Vagina (tissue), 2 donors: ENCODE data around the gene GNL3. TPM values are rescaled to one million over a fixed set of nuclear protein-coding genes. Genes with fewer than 3 reads are reported as not detected.
A peak's percentile ranks its signal among the peaks of the same experiment; 100 is the strongest.

Experiments used
- DNase-seq, 2 donors: peaks; one replicate each; pipeline ENCODE4 v3.0.0-alpha.2; 2017; ENCODE audit errors: extremely low spot score in 2 of 2
- H3K27ac ChIP-seq: fragments of 200-600 bp; sonication (generic); one replicate; pipeline ENCODE4 v1.5.1; 2019
- H3K27me3 ChIP-seq: fragments of 200-600 bp; sonication (generic); one replicate; pipeline ENCODE4 v1.5.1; 2019
- H3K36me3 ChIP-seq, 2 donors: fragments of 200-600 bp; sonication (generic); one replicate each; pipeline ENCODE4 v1.5.1; 2017 to 2019
- H3K4me1 ChIP-seq: fragments of 200-600 bp; sonication (generic); one replicate; pipeline ENCODE4 v1.5.1; 2019
- H3K4me3 ChIP-seq, 2 donors: fragments of 200-600 bp; sonication (generic); 1 replicate in 1 of 2; 2 replicates in 1 of 2; pipeline ENCODE4 v1.5.1; 2016 to 2019
- H3K9me3 ChIP-seq: fragments of 200-600 bp; sonication (generic); one replicate; pipeline ENCODE4 v1.5.1; 2019
- POLR2A ChIP-seq, 2 donors: fragments of 450-650 bp; IDR thresholded peaks; one replicate each; pipeline ENCODE4 v1.6.1; 2017; ENCODE audit warnings: antibody characterized with exemption in 2 of 2, mild to moderate bottlenecking in 2 of 2, moderate library complexity in 2 of 2
- POLR2AphosphoS5 ChIP-seq, 2 donors: sonication (generic); formaldehyde crosslinking; IDR thresholded peaks; one replicate each; pipeline ENCODE4 v1.9.0; 2017; ENCODE audit warnings: antibody characterized with exemption in 2 of 2, mild to moderate bottlenecking in 2 of 2, low read depth in 1 of 2; ENCODE audit not compliant: insufficient read depth in 1 of 2
- intact Hi-C: fragments of 100-400 bp; cut with DNase I; formaldehyde crosslinking; loops from one replicate; pipeline ENCODE4 v1.15.1; 2023
- total RNA-seq: library from RNA; depleted of rRNA; stranded (reverse); fragments of >200 nt; gene quantifications from one replicate; pipeline ENCODE4 v1.2.3, GENCODE V29; 2016
- TF ChIP-seq, protein P1 (sequence below), 3 experiments: fragments of 450-650 bp in 2 of 3; fragments of 200-600 bp in 1 of 3; sonication (generic) in 1 of 3; IDR thresholded peaks; one replicate each; pipeline ENCODE4 v1.5.1; 2017 to 2019; ENCODE audit warnings: antibody characterized with exemption in 3 of 3, mild to moderate bottlenecking in 2 of 3, moderate library complexity in 2 of 3

The GNL3 gene
- total RNA-seq, 1 donor from 2014 or later, result 73.4 TPM

DNA sequence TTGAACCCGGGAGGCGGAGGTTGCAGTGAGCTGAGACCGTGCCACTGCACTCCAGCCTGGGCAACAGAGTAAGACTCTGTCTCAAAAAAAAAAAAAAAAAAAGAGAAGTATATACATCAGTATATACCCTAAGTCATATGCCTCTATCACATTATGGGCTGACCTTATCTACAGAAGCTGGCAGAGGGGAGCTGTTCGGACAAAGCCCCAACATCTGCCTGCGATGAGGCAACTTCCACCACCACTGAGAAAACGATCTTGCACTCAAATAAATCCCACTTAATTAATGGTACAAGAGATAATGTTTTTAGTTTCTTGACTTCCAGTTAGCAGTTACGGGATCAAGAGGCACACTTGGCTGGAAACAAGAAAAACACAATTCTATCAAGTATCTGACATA is 17.5 kb downstream of the GNL3 start:
- intact Hi-C loops, result no loop called here
- Histone ChIP-seq H3K36me3 (peaks cover 0 to 4% of the 10 kb centered on the region in 2 donors), H3K27ac (no peak overlapping the region), H3K4me3 (no peak overlapping the region), H3K9me3 (no peaks in the 10 kb centered on the region), H3K4me1 (peaks cover 54% of the 10 kb centered on the region), H3K27me3 (no peaks in the 10 kb centered on the region)
- TF ChIP-seq, protein P1, sequence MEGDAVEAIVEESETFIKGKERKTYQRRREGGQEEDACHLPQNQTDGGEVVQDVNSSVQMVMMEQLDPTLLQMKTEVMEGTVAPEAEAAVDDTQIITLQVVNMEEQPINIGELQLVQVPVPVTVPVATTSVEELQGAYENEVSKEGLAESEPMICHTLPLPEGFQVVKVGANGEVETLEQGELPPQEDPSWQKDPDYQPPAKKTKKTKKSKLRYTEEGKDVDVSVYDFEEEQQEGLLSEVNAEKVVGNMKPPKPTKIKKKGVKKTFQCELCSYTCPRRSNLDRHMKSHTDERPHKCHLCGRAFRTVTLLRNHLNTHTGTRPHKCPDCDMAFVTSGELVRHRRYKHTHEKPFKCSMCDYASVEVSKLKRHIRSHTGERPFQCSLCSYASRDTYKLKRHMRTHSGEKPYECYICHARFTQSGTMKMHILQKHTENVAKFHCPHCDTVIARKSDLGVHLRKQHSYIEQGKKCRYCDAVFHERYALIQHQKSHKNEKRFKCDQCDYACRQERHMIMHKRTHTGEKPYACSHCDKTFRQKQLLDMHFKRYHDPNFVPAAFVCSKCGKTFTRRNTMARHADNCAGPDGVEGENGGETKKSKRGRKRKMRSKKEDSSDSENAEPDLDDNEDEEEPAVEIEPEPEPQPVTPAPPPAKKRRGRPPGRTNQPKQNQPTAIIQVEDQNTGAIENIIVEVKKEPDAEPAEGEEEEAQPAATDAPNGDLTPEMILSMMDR (IDR thresholded peaks at IDR 0.05), result no peak
- TF ChIP-seq POLR2A (IDR thresholded peaks at IDR 0.05) (no peak), POLR2AphosphoS5 (IDR thresholded peaks at IDR 0.05; ENCODE audit: insufficient read depth in 1 of 2, low read depth in 1 of 2) (no peak)
- no peak for DNase-seq

DNA sequence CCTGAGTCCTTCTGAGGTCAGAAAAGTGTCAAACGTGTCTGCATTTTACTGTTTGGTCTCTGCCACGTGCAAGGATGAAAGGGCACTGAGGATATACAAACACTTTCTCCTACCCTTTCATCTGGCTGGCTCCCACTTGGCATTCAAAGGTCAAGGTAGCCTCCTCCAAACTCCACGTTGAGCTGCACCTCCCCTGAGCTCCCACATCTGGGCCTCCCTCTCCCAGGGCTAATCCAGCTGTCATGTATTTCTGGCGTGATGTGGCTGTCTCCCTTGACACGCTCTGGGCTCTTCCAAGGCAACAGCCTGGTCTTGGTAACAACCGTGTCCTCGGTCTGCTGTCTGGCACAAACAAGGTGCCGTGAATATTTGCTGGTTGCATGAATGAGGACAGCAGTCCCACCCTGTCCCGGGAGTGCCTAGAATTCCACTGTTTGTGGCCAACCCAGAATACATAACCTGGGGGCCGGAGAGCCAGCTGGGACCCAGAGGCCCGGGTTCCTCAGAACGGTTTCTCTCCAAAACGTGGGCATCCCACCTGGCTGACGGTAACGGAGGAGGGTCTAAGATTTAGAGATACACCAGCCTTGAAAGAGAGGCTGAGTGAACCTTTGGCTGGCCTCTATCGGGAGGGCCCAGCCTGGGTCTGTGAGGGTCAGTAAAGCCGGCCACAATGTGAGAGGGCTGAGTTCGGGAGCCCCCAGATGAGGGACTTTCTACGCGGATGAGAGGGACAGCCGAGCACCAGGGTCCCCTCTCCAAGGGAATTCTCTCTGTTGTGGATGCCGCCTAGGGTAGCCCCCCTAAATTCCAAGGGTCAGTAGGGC is 19.0 kb downstream of the GNL3 start:
- intact Hi-C loops, result no loop called here
- H3K9me3 ChIP-seq, result no peaks in the 10 kb centered on the region
- peaks cover 0 to 11% of the 10 kb centered on the region in 2 donors for H3K36me3 ChIP-seq
- peak in 1 of 2 donors; percentile 83 for DNase-seq
- peaks cover 54% of the 10 kb centered on the region for H3K4me1 ChIP-seq
- H3K27ac ChIP-seq, result peak overlapping the region; percentile 90
- peak overlapping the region; percentile 92 to 98 for H3K4me3 ChIP-seq
- no peaks in the 10 kb centered on the region for H3K27me3 ChIP-seq
- TF ChIP-seq POLR2A (IDR thresholded peaks at IDR 0.05) (no peak), POLR2AphosphoS5 (IDR thresholded peaks at IDR 0.05; ENCODE audit: insufficient read depth in 1 of 2, low read depth in 1 of 2) (no peak)
- TF ChIP-seq, protein P1 (IDR thresholded peaks at IDR 0.05), result no peak

DNA sequence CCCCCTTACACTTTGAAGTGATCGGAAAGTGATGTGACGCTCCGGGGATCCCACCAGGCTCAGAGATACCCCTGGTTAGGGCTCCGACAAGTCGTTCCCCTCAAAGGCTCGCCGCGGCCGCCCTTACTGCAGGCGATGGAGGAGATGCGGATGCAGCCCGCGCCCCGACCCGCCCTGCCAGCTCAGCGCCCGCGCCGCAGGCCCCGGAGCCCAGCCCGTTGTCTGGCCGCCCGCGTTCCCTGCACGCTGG is 19.5 kb downstream of the GNL3 start:
- Histone ChIP-seq H3K9me3 (no peaks in the 10 kb centered on the region), H3K4me1 (peaks cover 54% of the 10 kb centered on the region), H3K36me3 (peaks cover 0 to 11% of the 10 kb centered on the region in 2 donors), H3K27ac (peak overlapping the region; percentile 90), H3K4me3 (peak overlapping the region; percentile 92 to 98), H3K27me3 (no peaks in the 10 kb centered on the region)
- DNase-seq, result peak in 1 of 2 donors; percentile 85
- TF ChIP-seq, protein P1 (IDR thresholded peaks at IDR 0.05), result no peak
- TF ChIP-seq POLR2AphosphoS5 (IDR thresholded peaks at IDR 0.05; ENCODE audit: insufficient read depth in 1 of 2, low read depth in 1 of 2), result no peak
- peak in 1 of 2 donors; percentile 17 for TF ChIP-seq POLR2A (IDR thresholded peaks at IDR 0.05)
- intact Hi-C loops, result no loop called here

DNA sequence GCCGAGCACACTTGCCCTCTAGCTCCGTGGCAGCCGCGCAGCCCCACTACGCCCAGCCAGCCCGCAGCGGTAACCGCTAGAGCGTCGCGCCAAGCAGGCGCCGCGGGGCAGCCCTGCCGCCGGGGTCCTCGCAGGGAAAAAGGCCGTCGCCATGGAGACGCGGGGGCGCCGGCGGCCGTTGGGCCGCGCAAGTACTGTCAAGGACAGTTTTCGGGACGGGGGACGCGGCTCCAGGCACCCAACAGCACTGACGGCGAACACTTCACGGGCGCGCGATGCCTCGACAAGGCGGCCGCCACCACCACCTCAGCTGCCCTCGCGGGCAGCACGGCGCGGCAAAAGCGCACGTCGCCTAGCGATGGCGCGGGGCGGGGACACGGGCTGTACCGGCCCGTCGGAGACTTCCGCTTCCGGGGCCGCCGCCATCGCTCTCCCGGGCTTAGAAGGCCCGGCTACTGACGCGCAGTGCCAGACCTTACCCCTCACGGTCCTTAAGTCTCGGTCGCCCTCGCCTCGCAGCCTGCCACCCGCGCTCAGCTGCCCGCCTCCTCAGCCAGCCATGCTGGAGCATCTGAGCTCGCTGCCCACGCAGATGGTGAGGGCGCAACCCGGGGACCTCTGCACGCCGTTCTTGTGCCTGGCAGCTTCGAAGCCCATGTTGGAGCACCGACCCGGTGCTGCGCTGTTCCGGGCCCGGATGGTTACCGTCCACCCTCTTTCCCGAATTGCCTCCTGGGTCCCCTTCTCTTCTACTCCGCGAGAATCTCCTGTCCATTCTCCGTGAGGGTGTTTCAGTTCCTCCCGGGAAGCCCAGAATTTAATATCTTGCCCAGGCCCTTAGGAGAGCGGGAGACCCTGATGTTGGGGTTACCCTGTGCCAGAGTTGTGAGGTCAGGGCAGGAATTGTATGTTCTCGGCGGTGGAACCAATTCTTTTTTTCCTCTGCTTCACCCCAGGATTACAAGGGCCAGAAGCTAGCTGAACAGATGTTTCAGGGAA is 20.2 kb downstream of the GNL3 start, which contains the start of the genes GLT8D1 and SPCS1:
Gene GLT8D1, minus strand, starts transcription at position 104 of the 999 bp plus-strand sequence. CDS start 5,331 bp downstream, outside the sequence.
Gene SPCS1, plus strand, starts transcription at position 419 of the 999 bp plus-strand sequence. Its CDS starts 141 bp downstream, at position 560.
- H3K4me1 ChIP-seq, result peaks cover 54% of the 10 kb centered on the region
- no peaks in the 10 kb centered on the region for H3K27me3 ChIP-seq
- peaks cover 0 to 11% of the 10 kb centered on the region in 2 donors for H3K36me3 ChIP-seq
- H3K27ac ChIP-seq, result peak within 1 kb of the TSS; percentile 90
- no peaks in the 10 kb centered on the region for H3K9me3 ChIP-seq
- peak within 1 kb of the TSS; percentile 92 to 98 for H3K4me3 ChIP-seq
- intact Hi-C loops, result no loop called here
- TF ChIP-seq POLR2A (IDR thresholded peaks at IDR 0.05) (peak in 1 of 2 donors; percentile 41), POLR2AphosphoS5 (IDR thresholded peaks at IDR 0.05; ENCODE audit: insufficient read depth in 1 of 2, low read depth in 1 of 2) (peak; percentile 33 to 92)
- TF ChIP-seq, protein P1 (IDR thresholded peaks at IDR 0.05), result no peak
- DNase-seq, result peak in 1 of 2 donors; percentile 85
